Measurements from ENCODE around the gene KIF2C.
"Not testable (repeated sequence)": the region's sequence is repeated elsewhere in the genome, so short reads cannot be mapped to it uniquely, and the experiment has no call there.

KIF2C gene

GRCh38 chr1:44739307-44740178, at the start of gene KIF2C:
KIF2C (plus strand) TSS chr1:44739837; CDS start chr1:44739933, 96 bp downstream.
- DNase-seq (ENCODE audit: low read depth in 2 of 2, low spot score in 1 of 2), result peak; percentile 86 to 93

GRCh38 chr1:44693159-44693558, 46.5 kb upstream of the KIF2C start:
- DNase-seq (ENCODE audit: low read depth in 2 of 2, low spot score in 1 of 2), result no peak

GRCh38 chr1:44693900-44694299, 45.7 kb upstream of the KIF2C start:
- no peak for DNase-seq (ENCODE audit: low read depth in 2 of 2, low spot score in 1 of 2)

GRCh38 chr1:44694863-44695478, 44.7 kb upstream of the KIF2C start:
- no peak for DNase-seq (ENCODE audit: low read depth in 2 of 2, low spot score in 1 of 2)

- no peak for DNase-seq (ENCODE audit: low read depth in 2 of 2, low spot score in 1 of 2)
These were observed 44.0 kb upstream of the KIF2C start for GRCh38 chr1:44695671-44696070.

GRCh38 chr1:44696101-44696500, 43.5 kb upstream of the KIF2C start:
- DNase-seq (ENCODE audit: low read depth in 2 of 2, low spot score in 1 of 2), result no peak

GRCh38 chr1:44696789-44697345, 42.8 kb upstream of the KIF2C start:
- no peak for DNase-seq (ENCODE audit: low read depth in 2 of 2, low spot score in 1 of 2)

GRCh38 chr1:44698138-44698537, 41.5 kb upstream of the KIF2C start:
- no peak for DNase-seq (ENCODE audit: low read depth in 2 of 2, low spot score in 1 of 2)

- DNase-seq (ENCODE audit: low read depth in 2 of 2, low spot score in 1 of 2), result not testable (repeated sequence)
These were observed 40.3 kb upstream of the KIF2C start for GRCh38 chr1:44699375-44699774.

GRCh38 chr1:44700573-44700972, 39.1 kb upstream of the KIF2C start:
- DNase-seq (ENCODE audit: low read depth in 2 of 2, low spot score in 1 of 2), result no peak

GRCh38 chr1:44701141-44701573, 38.5 kb upstream of the KIF2C start:
- DNase-seq (ENCODE audit: low read depth in 2 of 2, low spot score in 1 of 2), result no peak

- no peak for DNase-seq (ENCODE audit: low read depth in 2 of 2, low spot score in 1 of 2)
These were observed 34.2 kb upstream of the KIF2C start for GRCh38 chr1:44705470-44705869.

GRCh38 chr1:44705938-44706337, 33.7 kb upstream of the KIF2C start:
- no peak for DNase-seq (ENCODE audit: low read depth in 2 of 2, low spot score in 1 of 2)

- DNase-seq (ENCODE audit: low read depth in 2 of 2, low spot score in 1 of 2), result no peak
These were observed 32.3 kb upstream of the KIF2C start for GRCh38 chr1:44707112-44707881.

GRCh38 chr1:44707959-44708831, 31.4 kb upstream of the KIF2C start:
- DNase-seq (ENCODE audit: low read depth in 2 of 2, low spot score in 1 of 2), result no peak

- DNase-seq (ENCODE audit: low read depth in 2 of 2, low spot score in 1 of 2), result no peak
These were observed 26.3 kb upstream of the KIF2C start for GRCh38 chr1:44713321-44713781.

GRCh38 chr1:44714532-44714931, 25.1 kb upstream of the KIF2C start:
- no peak for DNase-seq (ENCODE audit: low read depth in 2 of 2, low spot score in 1 of 2)

- peak in 1 of 2 donors; percentile 29 for DNase-seq (ENCODE audit: low read depth in 2 of 2, low spot score in 1 of 2)
These were observed 24.6 kb upstream of the KIF2C start for GRCh38 chr1:44714944-44715571.

- DNase-seq (ENCODE audit: low read depth in 2 of 2, low spot score in 1 of 2), result no peak
These were observed 22.5 kb upstream of the KIF2C start for GRCh38 chr1:44717156-44717555.

- no peak for DNase-seq (ENCODE audit: low read depth in 2 of 2, low spot score in 1 of 2)
These were observed 22.0 kb upstream of the KIF2C start for GRCh38 chr1:44717653-44718052.
